Measurements from ENCODE around the gene TFF1.
A peak's percentile ranks its signal among the peaks of the same experiment; 100 is the strongest.
"Not testable (repeated sequence)": the region's sequence is repeated elsewhere in the genome, so short reads cannot be mapped to it uniquely, and the experiment has no call there.

The TFF1 gene

GRCh38 chr21:42366292-42367010 lies at the start of gene TFF1:
Gene TFF1 (minus strand): TSS chr21:42366535. CDS start chr21:42366495, 40 bp downstream.
- no peak for DNase-seq

- no peak for DNase-seq
Measured at GRCh38 chr21:42414928-42415769, 48.8 kb upstream of the TFF1 start.

DNA sequence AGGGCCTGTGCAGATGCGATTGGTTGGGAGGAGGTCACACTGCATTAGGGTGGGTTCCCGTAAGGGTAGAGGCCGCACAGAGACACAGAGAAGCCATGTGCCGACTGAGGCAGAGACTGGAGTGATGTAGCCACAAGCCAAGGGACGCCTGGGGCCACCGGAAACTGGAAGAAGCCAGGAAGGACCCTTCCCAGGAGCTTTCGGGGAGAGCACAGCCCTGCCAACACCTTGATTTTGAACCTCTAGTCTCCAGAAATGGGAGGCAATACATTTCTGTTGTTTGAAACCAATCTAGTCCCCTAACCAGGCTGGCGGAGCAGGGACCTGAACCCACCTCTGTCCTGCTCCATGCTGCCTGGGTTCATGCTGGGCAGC lies 48.2 kb upstream of the TFF1 start:
- no peak for DNase-seq

DNA sequence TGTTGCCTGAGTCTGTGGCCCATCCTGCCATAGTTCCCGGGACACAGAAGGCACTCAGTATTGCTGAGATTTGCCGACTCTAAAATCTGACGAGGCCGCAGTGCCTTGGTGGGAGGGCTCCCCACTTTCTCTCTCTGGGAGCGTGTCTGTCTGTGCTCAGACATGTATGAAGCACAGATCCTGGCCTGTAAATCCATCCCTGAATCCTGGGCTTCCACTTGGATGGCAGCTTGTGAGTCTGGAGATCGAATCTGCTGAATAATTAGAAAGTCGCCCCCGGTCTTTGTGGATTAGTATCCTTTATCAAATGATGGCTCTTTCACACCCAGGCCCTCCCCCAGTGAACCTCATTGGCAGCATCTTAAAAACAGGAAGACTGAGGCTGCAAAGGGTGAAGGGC lies 47.7 kb upstream of the TFF1 start:
- no peak for DNase-seq

GRCh38 chr21:42413500-42413899 lies 47.2 kb upstream of the TFF1 start:
- no peak for DNase-seq

GRCh38 chr21:42413093-42413492 lies 46.8 kb upstream of the TFF1 start:
- DNase-seq = no peak

DNA sequence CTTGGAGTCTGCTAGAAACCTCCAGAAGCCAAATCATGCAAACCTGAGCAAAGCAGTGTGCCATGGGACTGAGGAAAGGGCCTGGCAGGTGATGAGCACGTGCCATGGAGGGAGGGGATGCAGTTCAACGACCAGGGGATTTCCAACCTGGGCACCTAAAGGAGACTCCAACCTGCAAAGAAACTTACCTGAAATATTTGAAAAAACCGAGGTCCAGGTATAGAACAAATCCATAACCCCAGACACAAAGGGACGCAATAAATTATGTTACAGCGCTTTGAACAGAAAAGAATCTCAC lies 46.2 kb upstream of the TFF1 start:
- DNase-seq = no peak

DNA sequence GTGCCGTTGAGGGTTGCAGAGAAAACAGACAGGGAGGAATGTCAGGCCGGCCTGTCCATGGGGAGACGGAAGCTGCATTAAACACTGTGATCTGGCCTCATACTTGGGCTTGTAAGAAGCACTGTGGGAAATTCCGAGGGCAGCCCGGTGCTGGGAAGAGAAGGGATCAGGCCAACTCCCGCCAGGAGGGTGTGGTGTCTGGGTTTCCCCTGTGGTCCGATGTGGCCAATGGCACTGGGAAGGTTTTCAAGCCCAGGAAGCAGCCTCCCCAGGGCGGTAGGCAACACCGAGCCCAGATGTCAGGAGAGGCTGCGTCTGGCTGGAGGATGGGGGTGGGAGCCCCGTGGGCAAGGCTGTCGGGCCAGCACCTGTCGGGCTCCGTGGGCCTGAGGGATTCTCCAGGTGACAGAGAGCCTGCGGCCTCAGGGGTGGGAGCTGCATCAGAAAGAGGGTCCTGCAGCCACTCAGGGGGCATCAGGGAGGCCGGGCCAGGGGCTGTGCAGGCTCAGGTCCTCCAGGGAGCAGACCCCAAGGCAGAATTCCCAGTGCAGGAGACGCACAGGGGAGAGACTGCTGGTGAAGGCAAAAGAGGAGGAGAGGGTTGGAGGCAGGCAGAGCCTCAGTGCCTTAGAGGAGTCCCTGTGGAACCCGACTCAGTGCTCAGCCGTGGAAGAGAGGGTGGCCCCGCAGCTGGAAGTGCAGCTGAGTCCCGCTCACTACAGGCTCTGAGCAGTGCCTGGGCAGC lies 45.7 kb upstream of the TFF1 start:
- DNase-seq = no peak

DNA sequence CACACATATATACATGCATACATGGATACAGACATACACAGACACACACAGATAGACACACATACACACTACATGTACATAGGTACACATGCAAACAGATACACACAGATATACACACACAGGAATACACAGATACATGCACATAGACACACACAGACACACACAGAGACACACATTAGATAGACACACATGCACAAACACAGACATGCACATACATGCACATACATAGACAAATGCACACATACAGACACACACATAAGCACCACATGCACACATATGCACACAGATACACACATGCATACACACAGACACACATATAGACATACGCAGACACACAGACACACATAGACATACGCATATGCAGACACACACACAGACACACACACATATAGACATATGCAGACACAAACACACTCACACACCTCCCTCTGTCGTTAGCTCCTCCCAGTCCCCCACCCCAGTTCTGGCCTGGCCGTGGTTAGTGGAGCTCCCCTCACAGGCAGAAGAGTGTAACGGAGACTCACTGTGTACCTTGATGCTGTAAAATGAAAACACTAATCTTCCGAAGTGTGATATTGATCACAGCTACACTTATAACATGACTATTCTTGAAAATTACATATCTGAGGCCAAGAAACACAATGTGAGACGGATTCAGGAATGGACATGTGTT lies 45.0 kb upstream of the TFF1 start:
- DNase-seq = peak; percentile 55

DNA sequence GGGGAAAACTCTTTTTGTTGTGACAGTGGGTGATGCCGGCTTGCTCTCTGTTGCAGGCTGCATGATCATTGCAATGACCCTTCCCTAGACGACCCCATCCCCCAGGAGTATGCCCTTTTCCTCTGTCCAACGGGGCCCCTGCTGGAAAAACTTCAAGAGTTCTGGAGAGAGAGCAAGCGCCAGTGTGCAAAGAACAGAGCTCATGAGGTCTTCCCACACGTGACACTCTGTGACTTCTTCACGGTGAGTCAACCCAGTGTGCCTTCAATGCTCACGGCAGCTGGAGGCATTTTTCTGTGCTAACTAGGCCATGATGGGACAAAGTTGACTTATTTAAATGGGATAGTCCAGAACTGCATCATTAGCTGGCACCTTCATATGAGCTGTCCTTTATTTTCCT lies 43.0 kb upstream of the TFF1 start:
- no peak for DNase-seq

DNA sequence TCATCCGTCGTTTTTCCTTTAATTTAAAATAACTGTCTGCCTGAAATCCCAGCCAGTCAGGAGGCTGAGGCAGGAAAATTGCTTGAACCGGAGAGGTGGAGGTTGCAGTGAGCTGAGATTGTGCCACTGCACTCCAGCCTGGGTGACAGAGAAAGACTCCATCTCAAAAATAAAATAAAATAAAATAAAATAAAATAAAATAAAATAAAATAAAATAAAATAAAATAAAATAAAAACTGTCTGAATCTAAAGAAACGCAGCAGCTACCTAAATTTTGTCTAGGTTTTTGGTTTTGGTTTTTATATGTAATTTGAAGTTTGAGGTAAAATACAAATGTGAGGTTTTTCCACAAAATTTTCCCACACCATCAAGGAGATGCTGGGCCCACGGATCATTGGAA lies 42.4 kb upstream of the TFF1 start:
- not testable (repeated sequence) for DNase-seq

DNA sequence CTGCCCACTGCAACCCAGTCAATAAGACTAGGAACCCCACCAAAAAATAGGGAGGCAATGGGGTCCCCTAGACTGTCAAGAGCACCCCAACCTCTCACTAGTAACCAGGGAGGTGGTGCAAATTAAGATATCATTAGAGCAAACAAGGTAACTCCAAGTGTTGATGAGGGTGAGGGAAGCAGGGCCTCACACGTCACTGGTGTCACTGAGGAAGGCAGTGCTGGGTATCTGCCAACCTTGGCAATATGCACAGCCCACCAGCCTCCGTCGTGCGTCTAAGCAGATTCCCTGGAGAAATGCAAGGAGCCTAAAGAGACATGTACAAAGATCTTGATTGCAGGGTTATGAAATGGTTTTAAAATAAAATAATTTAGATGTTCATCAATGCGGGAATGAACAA lies 41.1 kb upstream of the TFF1 start:
- DNase-seq = no peak

DNA sequence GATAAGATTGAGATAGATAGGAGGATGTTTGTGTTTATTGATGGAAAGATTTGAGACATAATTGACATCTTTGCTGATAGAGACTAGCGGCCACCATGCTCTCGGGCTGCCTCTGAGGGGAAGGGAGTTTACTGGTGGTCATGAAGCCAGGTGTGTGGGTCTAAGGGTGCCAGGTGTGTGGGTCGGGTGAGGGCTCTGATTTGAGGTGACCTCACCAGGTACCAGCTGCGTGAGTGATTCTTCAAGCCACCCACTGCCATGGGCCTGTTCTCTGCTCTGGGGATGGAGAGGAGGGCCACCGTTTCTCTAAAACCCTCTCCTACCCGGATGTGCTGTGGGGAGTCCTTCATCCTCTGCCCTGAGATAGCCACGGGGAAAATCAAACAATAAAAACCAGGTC lies 40.5 kb upstream of the TFF1 start:
- DNase-seq = no peak

GRCh38 chr21:42406201-42406621 lies 39.9 kb upstream of the TFF1 start:
- no peak for DNase-seq

DNA sequence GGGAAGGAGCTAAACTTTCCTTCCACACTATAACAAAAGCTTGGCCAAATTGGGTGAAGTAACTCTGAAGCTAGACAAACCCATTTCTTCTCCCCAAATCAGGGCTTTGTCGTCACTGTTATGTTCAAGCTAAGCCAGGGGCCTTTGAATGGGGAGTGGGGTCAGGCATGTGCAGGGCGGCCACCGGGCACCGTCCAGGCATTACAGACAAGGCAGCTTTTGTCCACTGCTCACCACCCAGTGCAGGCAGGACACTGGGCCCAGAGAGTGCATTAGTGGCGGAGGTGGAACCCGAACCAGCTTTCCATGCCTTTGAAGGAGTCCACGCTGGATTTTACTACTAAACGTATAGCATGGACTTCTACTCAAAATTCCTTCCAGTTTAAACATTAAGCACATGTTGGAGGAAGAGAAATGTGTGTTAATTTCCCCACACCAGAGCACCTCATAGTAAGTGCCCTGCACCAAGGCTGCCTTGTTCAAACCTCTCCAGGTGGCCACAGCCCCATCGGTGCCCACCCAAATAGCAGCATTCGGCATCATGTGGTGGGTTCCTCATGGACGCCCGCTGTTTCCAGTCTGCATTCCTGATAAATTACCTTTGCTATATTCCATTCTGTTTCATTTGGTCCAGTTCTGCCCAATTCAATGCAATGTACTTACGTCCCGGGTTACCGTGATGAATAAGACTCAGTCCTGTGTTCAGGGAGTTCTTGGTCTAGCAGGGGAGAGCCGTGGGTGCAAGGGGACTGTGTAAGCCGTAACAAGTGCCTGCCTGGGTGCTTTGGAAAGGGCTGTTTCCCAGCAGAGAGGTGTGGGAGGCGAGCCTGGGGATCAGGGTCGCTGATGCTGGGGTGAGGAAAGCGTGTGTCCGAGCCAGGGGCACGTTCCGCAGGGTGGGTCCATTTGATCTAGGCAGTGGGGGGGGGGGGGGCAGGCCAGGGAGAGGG lies 39.0 kb upstream of the TFF1 start:
- no peak for DNase-seq

- peak; percentile 73 for DNase-seq
Measured at GRCh38 chr21:42404539-42404938, 38.2 kb upstream of the TFF1 start.

GRCh38 chr21:42403611-42404231 lies 37.4 kb upstream of the TFF1 start, which contains the start of gene UBASH3A:
Gene UBASH3A (plus strand): TSS chr21:42403902. CDS start chr21:42403946, 44 bp downstream.
- DNase-seq = peak; percentile 96

DNA sequence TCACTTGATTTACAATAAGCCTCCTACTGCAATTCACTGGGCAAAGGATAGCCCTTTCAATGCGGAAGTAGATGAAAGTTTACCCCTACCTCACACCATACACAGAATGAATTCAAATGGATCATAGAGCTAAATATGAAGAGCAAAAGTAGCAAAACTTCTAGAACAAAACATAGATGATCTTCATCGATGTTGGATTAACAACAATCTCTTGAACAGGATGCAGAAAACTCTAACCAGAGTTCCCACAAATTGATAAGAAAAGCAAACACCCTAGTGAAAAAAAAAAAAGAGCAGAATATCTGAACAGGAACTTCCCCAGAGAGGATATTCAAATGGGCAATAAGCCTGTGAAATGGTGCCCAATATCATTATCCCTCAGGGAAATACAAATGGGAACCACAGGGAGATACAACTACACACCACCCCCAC lies 35.5 kb upstream of the TFF1 start:
- DNase-seq = peak; percentile 20

GRCh38 chr21:42401154-42401553 lies 34.8 kb upstream of the TFF1 start:
- no peak for DNase-seq

DNA sequence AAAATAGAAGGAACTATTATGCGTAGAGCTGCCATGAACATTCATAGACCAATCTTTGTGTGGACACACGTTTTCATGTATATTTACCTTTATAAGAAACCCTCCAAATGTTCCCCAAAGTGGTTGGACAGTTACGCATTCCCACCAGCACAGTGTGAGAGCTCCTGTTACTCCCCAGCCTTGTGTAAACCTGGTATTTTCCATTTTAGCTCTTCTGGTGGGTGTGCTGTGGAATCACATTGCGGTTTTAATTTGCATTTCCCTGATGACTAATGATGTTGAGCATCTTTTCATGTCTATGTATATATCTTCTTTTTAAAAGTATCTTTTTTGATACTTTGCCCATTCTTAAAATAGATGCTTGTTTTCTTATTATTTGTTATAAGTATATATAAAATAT lies 34.2 kb upstream of the TFF1 start:
- no peak for DNase-seq

DNA sequence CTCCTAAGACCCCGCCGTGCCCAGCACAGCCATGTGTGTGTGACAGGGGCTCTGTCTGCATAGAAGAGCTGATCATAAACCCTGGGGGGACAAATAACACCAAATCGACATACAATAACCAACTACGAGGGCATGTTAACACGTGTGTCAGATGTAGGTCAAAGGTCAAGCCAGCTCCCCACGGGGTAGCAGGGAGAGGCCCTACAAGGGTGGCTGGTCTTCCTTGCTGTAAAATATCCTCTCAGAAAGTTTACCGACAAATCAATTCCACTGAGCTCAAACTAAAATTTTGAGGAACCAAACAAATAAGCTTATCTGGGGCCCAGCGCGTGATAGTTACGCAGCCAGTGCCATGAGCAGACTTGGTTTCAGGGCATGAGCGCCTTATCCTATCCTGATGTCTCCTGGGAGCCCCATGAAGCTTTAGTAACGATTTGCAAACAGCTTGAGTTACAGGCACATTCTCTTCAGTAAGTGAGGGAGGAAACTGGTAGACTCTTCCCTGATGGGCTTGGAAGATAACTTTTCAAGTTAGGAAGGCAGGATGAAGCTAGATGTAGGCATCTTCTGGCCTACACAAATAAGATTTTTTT lies 32.2 kb upstream of the TFF1 start:
- peak; percentile 47 for DNase-seq
